ENCODE results near the gene RXFP1.

DNA sequence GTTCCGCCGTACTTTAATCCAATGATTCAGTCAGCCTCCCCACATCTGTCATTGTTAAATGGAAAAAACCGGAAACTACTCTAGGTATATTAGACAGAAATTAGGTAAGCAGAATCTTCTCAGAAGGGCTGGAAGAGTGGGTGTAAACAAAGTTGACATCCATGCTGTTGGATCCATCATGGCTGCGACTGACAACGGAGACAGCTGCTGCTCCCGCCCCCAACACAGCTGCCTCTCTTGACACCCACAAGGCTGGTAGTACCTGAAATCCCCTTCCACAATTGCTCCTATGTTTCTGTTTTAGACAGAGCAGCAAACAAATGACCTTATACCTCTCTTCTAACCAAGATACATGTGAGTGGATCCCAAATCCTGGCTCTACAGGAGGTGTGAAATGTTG is 66.6 kb downstream of the RXFP1 start:
- TF ChIP-seq, protein P1, sequence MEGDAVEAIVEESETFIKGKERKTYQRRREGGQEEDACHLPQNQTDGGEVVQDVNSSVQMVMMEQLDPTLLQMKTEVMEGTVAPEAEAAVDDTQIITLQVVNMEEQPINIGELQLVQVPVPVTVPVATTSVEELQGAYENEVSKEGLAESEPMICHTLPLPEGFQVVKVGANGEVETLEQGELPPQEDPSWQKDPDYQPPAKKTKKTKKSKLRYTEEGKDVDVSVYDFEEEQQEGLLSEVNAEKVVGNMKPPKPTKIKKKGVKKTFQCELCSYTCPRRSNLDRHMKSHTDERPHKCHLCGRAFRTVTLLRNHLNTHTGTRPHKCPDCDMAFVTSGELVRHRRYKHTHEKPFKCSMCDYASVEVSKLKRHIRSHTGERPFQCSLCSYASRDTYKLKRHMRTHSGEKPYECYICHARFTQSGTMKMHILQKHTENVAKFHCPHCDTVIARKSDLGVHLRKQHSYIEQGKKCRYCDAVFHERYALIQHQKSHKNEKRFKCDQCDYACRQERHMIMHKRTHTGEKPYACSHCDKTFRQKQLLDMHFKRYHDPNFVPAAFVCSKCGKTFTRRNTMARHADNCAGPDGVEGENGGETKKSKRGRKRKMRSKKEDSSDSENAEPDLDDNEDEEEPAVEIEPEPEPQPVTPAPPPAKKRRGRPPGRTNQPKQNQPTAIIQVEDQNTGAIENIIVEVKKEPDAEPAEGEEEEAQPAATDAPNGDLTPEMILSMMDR (IDR thresholded peaks at IDR 0.05; ENCODE audit: low read depth, low read length, poor library complexity, severe bottlenecking) = no peak
- TF ChIP-seq EZH2phosphoT487 (IDR thresholded peaks at IDR 0.05; ENCODE audit: borderline replicate concordance, low read length) = no peak

All from DOHH2 (cell line).